K562 (cell line): Measurements from ENCODE around the gene SLC39A3. TPM values are rescaled to one million over a fixed set of nuclear protein-coding genes. Genes with fewer than 3 reads are reported as not detected.

Experiments used
- ATAC-seq: fragments of 200-7000 bp; cut with Tn5 transposase; 3 replicates; pipeline ENCODE4 v1.9.1; 2020; ENCODE audit warnings: moderate library complexity
- BruUV-seq: library from RNA; stranded (reverse); fragments of 400-500 nt; replicated peaks from 2 replicates; lab custom pipeline; 2021; lab: Mats Ljungman, UMichigan
- CTCF ChIA-PET: fragments of 300-600 bp; formaldehyde crosslinking; extraction: SDS; loops from one replicate; lab custom pipeline; 2021; ENCODE audit warnings: low intra/inter-chr PET ratio; lab: Yijun Ruan, JAX
- POLR2A ChIA-PET: fragments of 300-600, 350-650 bp; sonication (Branson Sonifier 250); formaldehyde crosslinking; extraction: SDS; loops from one replicate; lab custom pipeline; 2021; ENCODE audit warnings: antibody characterized with exemption, inconsistent platforms; lab: Yijun Ruan, JAX
- DNase-seq, 4 experiments: peaks; one replicate each; pipeline versions ENCODE4 v3.0.0 to v3.0.0-alpha.2; 2011 to 2018; ENCODE audit warnings: low spot score in 3 of 4, mixed read lengths in 3 of 4; ENCODE audit errors: extremely low read depth in 1 of 4
- FAIRE-seq: peaks from 2 replicates; lab custom pipeline; 2011; peaks lifted over from hg19 to GRCh38; lab: Jason Lieb, UNC
- H2AFZ ChIP-seq: 2 replicates; pipeline ENCODE4 v1.6.0; 2011; ENCODE audit warnings: low read depth, low read length, control low read depth, inconsistent platforms
- H3K27ac ChIP-seq: fragments of 200-600 bp; 3 replicates; pipeline ENCODE4 v1.8.0; 2011; ENCODE audit warnings: low read depth, mild to moderate bottlenecking, control low read depth, inconsistent platforms, low read length, moderate library complexity, mixed read lengths; ENCODE audit errors: extremely low read depth
- H3K27me3 ChIP-seq, 2 experiments: fragments of 300-600 bp in 1 of 2; 2 replicates in 1 of 2; 3 replicates in 1 of 2; pipeline versions ENCODE4 v1.6.0 to v1.8.0; 2011; ENCODE audit warnings: inconsistent platforms in 2 of 2, low read length in 2 of 2, mild to moderate bottlenecking in 1 of 2, mixed read lengths in 1 of 2, moderate library complexity in 1 of 2; ENCODE audit not compliant: control insufficient read depth in 2 of 2, insufficient read depth in 2 of 2
- H3K36me3 ChIP-seq: fragments of 300-600 bp; 3 replicates; pipeline ENCODE4 v1.8.0; 2011; ENCODE audit warnings: mild to moderate bottlenecking, low read length, inconsistent platforms; ENCODE audit not compliant: control insufficient read depth, insufficient read depth
- H3K4me1 ChIP-seq, 2 experiments: fragments of 200-600 bp in 1 of 2; replicated peaks in 1 of 2; 2 replicates in 1 of 2; 3 replicates in 1 of 2; pipeline versions ENCODE4 v1.5.1 to v1.8.0; 2011; ENCODE audit warnings: inconsistent platforms in 2 of 2, low read length in 2 of 2, mild to moderate bottlenecking in 1 of 2, mixed read lengths in 1 of 2, moderate library complexity in 1 of 2; ENCODE audit not compliant: control insufficient read depth in 2 of 2, insufficient read depth in 2 of 2
- H3K4me2 ChIP-seq: 2 replicates; pipeline ENCODE4 v1.6.1; 2011; ENCODE audit warnings: low read length, control low read depth, inconsistent platforms, mixed read lengths; ENCODE audit not compliant: insufficient read depth
- H3K4me3 ChIP-seq: fragments of 200-600 bp; sonication (generic), shearing (Covaris generic); 2 replicates; pipeline ENCODE4 v1.5.1; 2016; ENCODE audit warnings: control low read depth, inconsistent platforms
- H3K79me2 ChIP-seq: fragments of 200-600 bp; 3 replicates; pipeline ENCODE4 v1.8.0; 2011; ENCODE audit warnings: low read length, inconsistent platforms; ENCODE audit not compliant: control insufficient read depth, insufficient read depth
- H3K9ac ChIP-seq, 2 experiments: 2 replicates each; pipeline versions ENCODE4 v1.6.0 to v1.6.1; 2011; ENCODE audit warnings: low read depth in 2 of 2, low read length in 2 of 2, control low read depth in 1 of 2, inconsistent platforms in 1 of 2, mild to moderate bottlenecking in 1 of 2, mixed read lengths in 1 of 2; ENCODE audit not compliant: insufficient read depth in 1 of 2
- H3K9me1 ChIP-seq: one replicate; pipeline ENCODE4 v1.6.0; 2011; ENCODE audit warnings: inconsistent platforms, mild to moderate bottlenecking, low read length, moderate library complexity; ENCODE audit not compliant: control insufficient read depth, insufficient read depth
- H3K9me3 ChIP-seq: replicated peaks from 2 replicates; pipeline ENCODE4 v1.5.1; 2011; ENCODE audit warnings: low read depth, low read length, inconsistent platforms; ENCODE audit not compliant: control insufficient read depth, insufficient read depth
- H4K20me1 ChIP-seq: replicated peaks from 2 replicates; pipeline ENCODE4 v1.6.1; 2011; ENCODE audit warnings: low read length, inconsistent platforms, mixed read lengths; ENCODE audit not compliant: control insufficient read depth, insufficient read depth
- ATF2 ChIP-seq: sonication (generic); formaldehyde crosslinking; IDR thresholded peaks from 2 replicates; pipeline ENCODE4 v1.8.1; 2022; ENCODE audit warnings: missing genetic modification reagents
- BRD4 ChIP-seq: fragments of 200-600 bp; sonication (generic); IDR thresholded peaks from 2 replicates; pipeline ENCODE4 v1.6.1; 2017; ENCODE audit warnings: inconsistent platforms
- EP300 ChIP-seq: IDR thresholded peaks from 2 replicates; pipeline ENCODE4 v1.6.1; 2012; ENCODE audit warnings: low read length, improper control_type of control experiment
- EP400 ChIP-seq: fragments of 450-650 bp; IDR thresholded peaks from 2 replicates; pipeline ENCODE4 v1.6.1; 2017; ENCODE audit warnings: antibody characterized with exemption, mild to moderate bottlenecking, moderate library complexity
- HDAC1 ChIP-seq, 2 experiments: fragments of 450-650 bp; IDR thresholded peaks; 2 replicates each; pipeline ENCODE4 v1.6.1; 2016 to 2017; ENCODE audit warnings: inconsistent platforms in 1 of 2, mild to moderate bottlenecking in 1 of 2, moderate library complexity in 1 of 2
- HNRNPL ChIP-seq: fragments of 200-400 bp; formaldehyde crosslinking; IDR thresholded peaks from 2 replicates; pipeline ENCODE4 v1.6.1; 2017; ENCODE audit warnings: low read depth, mild to moderate bottlenecking, low read length
- KAT2B ChIP-seq: IDR thresholded peaks from one replicate; pipeline ENCODE4 v1.6.1; 2012; ENCODE audit warnings: low read depth, mild to moderate bottlenecking, control low read depth, inconsistent platforms, low read length, moderate library complexity
- MXI1 ChIP-seq: IDR thresholded peaks from 2 replicates; pipeline ENCODE4 v1.6.1; 2011; ENCODE audit warnings: low read depth, mild to moderate bottlenecking, improper control_type of control experiment, low read length
- NR1H2 ChIP-seq: sonication (generic); formaldehyde crosslinking; IDR thresholded peaks from 2 replicates; pipeline ENCODE4 v1.4.0; 2020; ENCODE audit warnings: mild to moderate bottlenecking, missing genetic modification reagents
- PHB ChIP-seq: fragments of 250-450 bp; sonication (Bioruptor Pico); IDR thresholded peaks from 2 replicates; pipeline ENCODE4 v1.5.0; 2021
- RBFOX2 ChIP-seq: fragments of 200-400 bp; formaldehyde crosslinking; IDR thresholded peaks from 2 replicates; pipeline ENCODE4 v1.6.1; 2017; ENCODE audit warnings: low read depth, mild to moderate bottlenecking, low read length, moderate library complexity
- SIN3B ChIP-seq: fragments of 450-650 bp; IDR thresholded peaks from 2 replicates; pipeline ENCODE4 v1.6.1; 2017; ENCODE audit warnings: low read depth, mild to moderate bottlenecking, moderate library complexity
- SP1 ChIP-seq: sonication (generic); formaldehyde crosslinking; IDR thresholded peaks from 2 replicates; pipeline ENCODE4 v1.8.1; 2022; ENCODE audit warnings: mild to moderate bottlenecking, missing genetic modification reagents
- STAT6 ChIP-seq: sonication (generic); formaldehyde crosslinking; IDR thresholded peaks from 2 replicates; pipeline ENCODE4 v1.8.1; 2023; ENCODE audit warnings: mild to moderate bottlenecking, missing genetic modification reagents
- ZBTB33 ChIP-seq: sonication (generic); formaldehyde crosslinking; IDR thresholded peaks from 2 replicates; pipeline ENCODE4 v1.8.1; 2023; ENCODE audit warnings: mild to moderate bottlenecking, missing genetic modification reagents
- ZNF140 ChIP-seq: fragments of 250-450 bp; sonication (Bioruptor Pico); IDR thresholded peaks from 2 replicates; pipeline ENCODE4 v1.8.0; 2021; ENCODE audit warnings: moderate library complexity, mild to moderate bottlenecking, inconsistent platforms
- ZNF165 ChIP-seq: fragments of 250-450 bp; sonication (Bioruptor Pico); IDR thresholded peaks from 2 replicates; pipeline ENCODE4 v1.4.0; 2020; ENCODE audit warnings: borderline replicate concordance
- ZNF263 ChIP-seq: sonication (generic); formaldehyde crosslinking; IDR thresholded peaks from 2 replicates; pipeline ENCODE4 v1.8.0; 2022; ENCODE audit warnings: mild to moderate bottlenecking, missing genetic modification reagents, borderline replicate concordance
- ZNF445 ChIP-seq: fragments of 250-450 bp; sonication (Bioruptor Pico); IDR thresholded peaks from 2 replicates; pipeline ENCODE4 v1.4.0; 2020; ENCODE audit warnings: low read depth, mild to moderate bottlenecking, moderate library complexity
- WGBS: fragments of 100-300 bp; shearing (Covaris generic); methylation state at CpG from one replicate; pipeline ENCODE4 v1.1.6; 2016; ENCODE audit warnings: low coverage, mixed read lengths; ENCODE audit not compliant: insufficient coverage; ENCODE audit errors: missing lambda C conversion rate; 5-methylcytosine and 5-hydroxymethylcytosine counted together
- in situ Hi-C: fragments of 300-500 bp; cut with MboI; formaldehyde crosslinking; loops from 4 replicates; pipeline ENCODE4 v1.15.0; 2018; ENCODE audit warnings: inconsistent platforms, mixed read lengths
- intact Hi-C: fragments of 100-400 bp; cut with micrococcal nuclease; formaldehyde crosslinking; loops from 2 replicates; pipeline ENCODE4 v1.14.2; 2022
- polyA plus RNA-seq, 8 experiments: library from polyadenylated mRNA; depleted of rRNA in 4 of 8; stranded (reverse) in 5 of 8; unstranded in 3 of 8; fragments of >200 nt; fragmentation: Nextera tagmentation in 2 of 8; fragmentation: Illumina TruSeq in 1 of 8; extraction: Ambion mirVana in 2 of 8; extraction: Trizol in 1 of 8; gene quantifications; 2 replicates each; pipeline versions ENCODE4 v1.2.1 to v1.2.3, GENCODE V29; 2011 to 2014; ENCODE audit warnings: inconsistent platforms in 1 of 8, missing spikeins in 1 of 8
- total RNA-seq, 7 experiments: library from RNA; depleted of rRNA in 6 of 7; stranded (reverse); fragments of >200 nt in 6 of 7; fragmentation: Illumina TruSeq in 2 of 7; extraction: Trizol in 2 of 7; gene quantifications; 2 replicates each; pipeline versions ENCODE4 v1.2.1 to v1.2.3, GENCODE V29; 2011 to 2021; ENCODE audit warnings: low replicate concordance in 1 of 7

The SLC39A3 gene
- total and polyA plus RNA-seq, 9 of the 15 experiments (the other 6 are each of a cell fraction or from before 2014, with no cell fraction given), result 2.3 to 215 (median 127) TPM

- POLR2A ChIA-PET, result interaction anchor here (0.6 kb wide), 1 partner anchor 10 kb away, joined by 3 read pairs; no protein-coding TSS in a partner anchor
- Histone ChIP-seq H3K36me3 (peaks cover 64% of the 10 kb centered on the region), H3K4me3 (no peak overlapping the region), H3K27me3 (no peaks in the 10 kb centered on the region; a peak in 1 of 5 replicates), H4K20me1 (peaks cover 25% of the 10 kb centered on the region), H3K4me2 (no peak overlapping the region), H3K9ac (no peak overlapping the region; a peak in 1 of 4 replicates), H3K79me2 (peaks cover 31% of the 10 kb centered on the region), H3K4me1 (peaks cover 0 to 47% of the 10 kb centered on the region in 2 experiments; a peak in 2 of 5 replicates), H2AFZ (no peak overlapping the region), H3K9me1 (peaks cover 6% of the 10 kb centered on the region), H3K27ac (no peak overlapping the region), H3K9me3 (peaks cover 6% of the 10 kb centered on the region; the same call in 1 of the 2 replicates)
- FAIRE-seq, result no peak
- intact Hi-C loops, result no loop called here
- no TSS peak for BruUV-seq
- WGBS, result 98% methylated on average over 21 of the region's 38 CpGs
- CTCF ChIA-PET, result no interaction called here
- in situ Hi-C loops, result no loop called here
- no peak for DNase-seq
- ATAC-seq, result no peak; the same call in 2 of the 3 replicates
- TF ChIP-seq BRD4 (no peak), EP400 (no peak), PHB (CRISPR knock-in tag) (no peak), NR1H2 (CRISPR knock-in tag) (no peak), HNRNPL (0 out of 2 replicates have a peak, but pooled peaks have one; percentile 72), STAT6 (CRISPR knock-in tag) (no peak), SIN3B (no peak), KAT2B (no peak), MXI1 (no peak), EP300 (no peak), RBFOX2 (peak; percentile 48), ZNF263 (CRISPR knock-in tag) (no peak), ZBTB33 (CRISPR knock-in tag) (peak; percentile 90), ZNF140 (CRISPR knock-in tag) (no peak), SP1 (no peak), ATF2 (CRISPR knock-in tag) (no peak), ZNF445 (CRISPR knock-in tag) (no peak), ZNF165 (no peak), HDAC1 (IDR thresholded peaks at IDR 0.05) (no peak)
Measured at GRCh38 chr19:2732883-2733282, 6.9 kb downstream of the SLC39A3 start.
